Fibroblast of lung (primary cell): ENCODE results near the gene P2RX6. TPM values are rescaled to one million over a fixed set of nuclear protein-coding genes. Genes with fewer than 3 reads are reported as not detected.
"Not testable (repeated sequence)": the region's sequence is repeated elsewhere in the genome, so short reads cannot be mapped to it uniquely, and the experiment has no call there.

Experiments
- DNase-seq, 2 donors: peaks; one replicate each; pipeline versions ENCODE4 v3.0.0 to v3.0.0-alpha.2; 2010; ENCODE audit warnings: low read depth in 2 of 2
- H2AFZ ChIP-seq: 2 replicates; pipeline ENCODE4 v1.5.1; 2012; ENCODE audit warnings: low read length, control low read depth, inconsistent platforms
- H3K27ac ChIP-seq: 2 replicates; pipeline ENCODE4 v1.5.1; 2011; ENCODE audit warnings: low read length, control low read depth; ENCODE audit not compliant: insufficient read depth
- H3K27me3 ChIP-seq: 2 replicates; pipeline ENCODE4 v1.5.1; 2011; ENCODE audit warnings: mild to moderate bottlenecking, low read length; ENCODE audit not compliant: control insufficient read depth, insufficient read depth
- H3K36me3 ChIP-seq: 2 replicates; pipeline ENCODE4 v1.5.1; 2011; ENCODE audit warnings: low read length; ENCODE audit not compliant: control insufficient read depth, insufficient read depth
- H3K4me1 ChIP-seq: 2 replicates; pipeline ENCODE4 v1.5.1; 2011; ENCODE audit warnings: low read length; ENCODE audit not compliant: control insufficient read depth, insufficient read depth; ENCODE audit errors: extremely low read depth
- H3K4me2 ChIP-seq: 2 replicates; pipeline ENCODE4 v1.5.1; 2011; ENCODE audit warnings: low read length, control low read depth; ENCODE audit not compliant: insufficient read depth; ENCODE audit errors: extremely low read depth
- H3K4me3 ChIP-seq, 4 experiments: fragments of 200-600 bp in 1 of 4; sonication (generic) in 1 of 4; replicated peaks in 1 of 4; 2 replicates each; pipeline ENCODE4 v1.5.1; 2011 to 2016; ENCODE audit warnings: low read length in 4 of 4, low read depth in 3 of 4, mild to moderate bottlenecking in 3 of 4, control low read depth in 2 of 4, inconsistent platforms in 1 of 4, mixed read lengths in 1 of 4; ENCODE audit not compliant: insufficient read depth in 1 of 4; ENCODE audit errors: control extremely low read depth in 1 of 4
- H3K79me2 ChIP-seq: 2 replicates; pipeline ENCODE4 v1.5.1; 2012; ENCODE audit warnings: mild to moderate bottlenecking, low read length, inconsistent platforms; ENCODE audit not compliant: control insufficient read depth, insufficient read depth
- H3K9ac ChIP-seq: 2 replicates; pipeline ENCODE4 v1.5.1; 2011; ENCODE audit warnings: mild to moderate bottlenecking, low read length, control low read depth; ENCODE audit not compliant: insufficient read depth
- H3K9me3 ChIP-seq: 2 replicates; pipeline ENCODE4 v1.5.1; 2012; ENCODE audit warnings: low read depth, low read length; ENCODE audit not compliant: control insufficient read depth, insufficient read depth
- H4K20me1 ChIP-seq: 2 replicates; pipeline ENCODE4 v1.5.1; 2011; ENCODE audit warnings: low read length; ENCODE audit not compliant: control insufficient read depth, insufficient read depth; ENCODE audit errors: extremely low read depth
- EZH2 ChIP-seq: IDR thresholded peaks from 2 replicates; pipeline ENCODE4 v1.5.1; 2012; ENCODE audit warnings: low read length, control low read depth, mild to moderate bottlenecking; ENCODE audit errors: missing control alignments
- polyA plus RNA-seq, 2 donors: library from polyadenylated mRNA; depleted of rRNA in 1 of 2; stranded (reverse) in 1 of 2; unstranded in 1 of 2; fragments of >200 nt; gene quantifications; 2 replicates each; pipeline ENCODE4 v1.2.1, GENCODE V29; 2011 to 2012; ENCODE audit warnings: missing spikeins in 1 of 2
- total RNA-seq: library from RNA; depleted of rRNA; stranded (reverse); fragments of >200 nt; gene quantifications from 2 replicates; pipeline ENCODE4 v1.2.1, GENCODE V29; 2014
- TF ChIP-seq, protein P1 (sequence below), 2 donors: IDR thresholded peaks in 1 of 2; conservative IDR thresholded peaks in 1 of 2; 1 replicate in 1 of 2; 2 replicates in 1 of 2; pipeline ENCODE4 v1.5.1; 2011 to 2012; ENCODE audit warnings: low read length in 2 of 2, control low read depth in 1 of 2, inconsistent platforms in 1 of 2, low read depth in 1 of 2, mild to moderate bottlenecking in 1 of 2

The P2RX6 gene
- total and polyA plus RNA-seq, 2 donors (not counting 1 experiment from before 2014, with no cell fraction given): 3.6 to 17.8 TPM

- Histone ChIP-seq H3K27ac (no peak overlapping the region), H3K4me3 (no peak overlapping the region), H3K4me2 (no peak overlapping the region), H4K20me1 (no peaks in the 10 kb centered on the region), H3K36me3 (no peaks in the 10 kb centered on the region), H3K27me3 (no peaks in the 10 kb centered on the region), H3K9ac (no peak overlapping the region), H3K79me2 (no peaks in the 10 kb centered on the region), H2AFZ (no peak overlapping the region), H3K4me1 (peaks cover 4% of the 10 kb centered on the region), H3K9me3 (no peaks in the 10 kb centered on the region)
- DNase-seq: no peak
- TF ChIP-seq EZH2: no peak
- TF ChIP-seq, protein P1, sequence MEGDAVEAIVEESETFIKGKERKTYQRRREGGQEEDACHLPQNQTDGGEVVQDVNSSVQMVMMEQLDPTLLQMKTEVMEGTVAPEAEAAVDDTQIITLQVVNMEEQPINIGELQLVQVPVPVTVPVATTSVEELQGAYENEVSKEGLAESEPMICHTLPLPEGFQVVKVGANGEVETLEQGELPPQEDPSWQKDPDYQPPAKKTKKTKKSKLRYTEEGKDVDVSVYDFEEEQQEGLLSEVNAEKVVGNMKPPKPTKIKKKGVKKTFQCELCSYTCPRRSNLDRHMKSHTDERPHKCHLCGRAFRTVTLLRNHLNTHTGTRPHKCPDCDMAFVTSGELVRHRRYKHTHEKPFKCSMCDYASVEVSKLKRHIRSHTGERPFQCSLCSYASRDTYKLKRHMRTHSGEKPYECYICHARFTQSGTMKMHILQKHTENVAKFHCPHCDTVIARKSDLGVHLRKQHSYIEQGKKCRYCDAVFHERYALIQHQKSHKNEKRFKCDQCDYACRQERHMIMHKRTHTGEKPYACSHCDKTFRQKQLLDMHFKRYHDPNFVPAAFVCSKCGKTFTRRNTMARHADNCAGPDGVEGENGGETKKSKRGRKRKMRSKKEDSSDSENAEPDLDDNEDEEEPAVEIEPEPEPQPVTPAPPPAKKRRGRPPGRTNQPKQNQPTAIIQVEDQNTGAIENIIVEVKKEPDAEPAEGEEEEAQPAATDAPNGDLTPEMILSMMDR (conservative IDR thresholded peaks at IDR 0.05 in 1 of 2, IDR thresholded peaks at IDR 0.05 in 1 of 2; ENCODE audit: low read depth in 1 of 2, low read length in 2 of 2): no peak
Measured at GRCh38 chr22:21070690-21071615, 56.0 kb downstream of the P2RX6 start.

DNA sequence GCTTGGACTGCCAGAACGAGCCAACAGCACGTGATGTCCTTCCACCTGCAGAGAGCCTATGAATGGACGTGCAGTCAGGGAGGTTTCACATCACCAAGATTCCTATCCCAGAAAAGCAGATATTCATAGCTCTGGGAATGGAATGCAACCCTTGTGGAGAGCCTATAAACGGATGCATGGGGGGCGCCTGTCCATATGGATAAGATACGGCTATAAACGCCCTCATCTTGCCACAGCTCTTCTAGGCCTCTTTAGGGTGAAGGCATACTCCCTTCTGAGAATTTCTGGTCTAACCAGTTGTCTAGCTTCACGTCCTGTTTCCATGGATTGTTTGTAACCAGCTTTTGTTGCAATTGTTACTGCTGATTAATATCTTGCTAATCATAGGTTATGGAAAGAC lies 56.8 kb downstream of the P2RX6 start:
- H3K4me2 ChIP-seq, H3K9me3 ChIP-seq, H3K79me2 ChIP-seq, H3K36me3 ChIP-seq, H3K27ac ChIP-seq, H3K9ac ChIP-seq, H3K4me3 ChIP-seq, H2AFZ ChIP-seq, DNase-seq, H3K27me3 ChIP-seq, H4K20me1 ChIP-seq, H3K4me1 ChIP-seq: not testable (repeated sequence)

DNA sequence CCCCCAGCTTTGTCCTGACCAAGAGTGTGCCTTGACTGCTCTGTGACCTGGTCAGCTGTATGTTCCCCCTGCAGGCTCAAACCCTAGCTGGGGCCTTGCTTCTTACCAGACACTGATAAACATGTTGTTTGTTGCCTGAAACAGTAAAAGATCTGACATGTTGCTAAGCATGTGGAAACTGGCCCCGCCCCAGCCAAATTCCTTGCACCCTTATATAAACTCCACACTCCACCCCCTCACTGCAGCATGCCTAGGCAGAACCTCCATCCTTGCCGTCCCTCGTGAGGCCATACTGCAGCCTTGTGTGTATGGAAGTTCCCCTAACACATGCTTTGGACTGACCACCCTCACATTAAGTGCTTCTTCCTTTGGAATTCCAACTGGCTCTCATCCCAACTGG lies 58.1 kb downstream of the P2RX6 start:
- H3K9me3 ChIP-seq: no peaks in the 10 kb centered on the region
- H3K79me2 ChIP-seq: no peaks in the 10 kb centered on the region
- H3K27ac ChIP-seq: no peak overlapping the region
- no peak overlapping the region for H3K4me2 ChIP-seq
- peaks cover 4% of the 10 kb centered on the region for H3K4me1 ChIP-seq
- no peaks in the 10 kb centered on the region for H3K36me3 ChIP-seq
- TF ChIP-seq EZH2: no peak
- TF ChIP-seq, protein P1 (conservative IDR thresholded peaks at IDR 0.05 in 1 of 2, IDR thresholded peaks at IDR 0.05 in 1 of 2; ENCODE audit: low read depth in 1 of 2, low read length in 2 of 2): no peak
- H3K9ac ChIP-seq: no peak overlapping the region
- H2AFZ ChIP-seq: no peak overlapping the region
- H4K20me1 ChIP-seq: no peaks in the 10 kb centered on the region
- H3K4me3 ChIP-seq: no peak overlapping the region
- H3K27me3 ChIP-seq: no peaks in the 10 kb centered on the region
- no peak for DNase-seq
